Caco-2 (cell line): ENCODE measurements around the gene PIM1. TPM values are rescaled to one million over a fixed set of nuclear protein-coding genes. Genes with fewer than 3 reads are reported as not detected.

Source experiments
- BruUV-seq: library from RNA; stranded (reverse); fragments of 400-500 nt; replicated peaks from 2 replicates; lab custom pipeline; 2021; lab: Mats Ljungman, UMichigan
- CTCF ChIA-PET: fragments of 300-600 bp; sonication (Branson Sonifier 250); formaldehyde crosslinking; loops from one replicate; lab custom pipeline; 2022; ENCODE audit warnings: antibody characterized with exemption; lab: Charles Lee
- POLR2A ChIA-PET: fragments of 300-600 bp; sonication (Branson Sonifier 250); formaldehyde crosslinking; loops from one replicate; lab custom pipeline; 2022; ENCODE audit warnings: antibody characterized with exemption; lab: Charles Lee
- DNase-seq, 2 experiments: peaks; one replicate each; pipeline versions ENCODE4 v3.0.0 to v3.0.0-alpha.2; 2020 to 2022
- H3K27me3 ChIP-seq: replicated peaks from 2 replicates; pipeline ENCODE4 v1.6.0; 2011; ENCODE audit warnings: low read length; ENCODE audit not compliant: control insufficient read depth, insufficient read depth
- H3K36me3 ChIP-seq: 2 replicates; pipeline ENCODE4 v1.5.1; 2011; ENCODE audit warnings: low read length; ENCODE audit not compliant: control insufficient read depth, insufficient read depth
- H3K4me1 ChIP-seq: fragments of 250-450 bp; sonication (Bioruptor Pico); 2 replicates; pipeline ENCODE4 v1.5.1; 2020; ENCODE audit warnings: mild to moderate bottlenecking
- H3K4me3 ChIP-seq: 2 replicates; pipeline ENCODE4 v1.5.1; 2011; ENCODE audit warnings: low read depth, mild to moderate bottlenecking, control low read depth, low read length
- H3K9me3 ChIP-seq: fragments of 250-450 bp; sonication (Bioruptor Pico); 2 replicates; pipeline ENCODE4 v1.5.1; 2020; ENCODE audit warnings: mild to moderate bottlenecking, moderate library complexity
- H3K27ac Mint-ChIP-seq: one replicate; pipeline ENCODE4 v1.8.0; 2022; ENCODE audit warnings: mixed read lengths; ENCODE audit not compliant: unreplicated experiment
- H3K27me3 Mint-ChIP-seq: one replicate; pipeline ENCODE4 v1.8.0; 2022; ENCODE audit warnings: mixed read lengths; ENCODE audit not compliant: insufficient read depth, unreplicated experiment
- H3K36me3 Mint-ChIP-seq: one replicate; pipeline ENCODE4 v1.8.0; 2022; ENCODE audit warnings: mild to moderate bottlenecking, mixed read lengths; ENCODE audit not compliant: insufficient read depth, unreplicated experiment
- H3K4me1 Mint-ChIP-seq: one replicate; pipeline ENCODE4 v1.8.0; 2022; ENCODE audit warnings: low read depth, mixed read lengths; ENCODE audit not compliant: unreplicated experiment
- H3K4me3 Mint-ChIP-seq: one replicate; pipeline ENCODE4 v1.8.0; 2022; ENCODE audit warnings: mild to moderate bottlenecking, moderate library complexity, mixed read lengths; ENCODE audit not compliant: unreplicated experiment
- H3K9me3 Mint-ChIP-seq: one replicate; pipeline ENCODE4 v1.8.0; 2022; ENCODE audit warnings: mixed read lengths; ENCODE audit not compliant: unreplicated experiment
- intact Hi-C: fragments of 100-400 bp; cut with micrococcal nuclease; formaldehyde crosslinking; loops from one replicate; pipeline ENCODE4 v1.10.0; 2022; ENCODE audit not compliant: unreplicated experiment
- total RNA-seq: library from RNA; stranded (reverse); gene quantifications from 2 replicates; pipeline ENCODE4 v1.2.3, GENCODE V29; 2022
- TF ChIP-seq, protein P1 (sequence below), 2 experiments: fragments of 200-600 bp in 1 of 2; IDR thresholded peaks; 1 replicate in 1 of 2; 2 replicates in 1 of 2; pipeline versions ENCODE4 v1.5.1 to v1.8.0; 2011 to 2022; ENCODE audit warnings: antibody characterized with exemption in 1 of 2, control low read depth in 1 of 2, inconsistent platforms in 1 of 2, low read depth in 1 of 2, low read length in 1 of 2, mild to moderate bottlenecking in 1 of 2, moderate library complexity in 1 of 2; ENCODE audit not compliant: insufficient read depth in 1 of 2, severe bottlenecking in 1 of 2, unreplicated experiment in 1 of 2

The PIM1 gene
- total RNA-seq, 1 experiment from 2014 or later: 48.3 TPM

DNA sequence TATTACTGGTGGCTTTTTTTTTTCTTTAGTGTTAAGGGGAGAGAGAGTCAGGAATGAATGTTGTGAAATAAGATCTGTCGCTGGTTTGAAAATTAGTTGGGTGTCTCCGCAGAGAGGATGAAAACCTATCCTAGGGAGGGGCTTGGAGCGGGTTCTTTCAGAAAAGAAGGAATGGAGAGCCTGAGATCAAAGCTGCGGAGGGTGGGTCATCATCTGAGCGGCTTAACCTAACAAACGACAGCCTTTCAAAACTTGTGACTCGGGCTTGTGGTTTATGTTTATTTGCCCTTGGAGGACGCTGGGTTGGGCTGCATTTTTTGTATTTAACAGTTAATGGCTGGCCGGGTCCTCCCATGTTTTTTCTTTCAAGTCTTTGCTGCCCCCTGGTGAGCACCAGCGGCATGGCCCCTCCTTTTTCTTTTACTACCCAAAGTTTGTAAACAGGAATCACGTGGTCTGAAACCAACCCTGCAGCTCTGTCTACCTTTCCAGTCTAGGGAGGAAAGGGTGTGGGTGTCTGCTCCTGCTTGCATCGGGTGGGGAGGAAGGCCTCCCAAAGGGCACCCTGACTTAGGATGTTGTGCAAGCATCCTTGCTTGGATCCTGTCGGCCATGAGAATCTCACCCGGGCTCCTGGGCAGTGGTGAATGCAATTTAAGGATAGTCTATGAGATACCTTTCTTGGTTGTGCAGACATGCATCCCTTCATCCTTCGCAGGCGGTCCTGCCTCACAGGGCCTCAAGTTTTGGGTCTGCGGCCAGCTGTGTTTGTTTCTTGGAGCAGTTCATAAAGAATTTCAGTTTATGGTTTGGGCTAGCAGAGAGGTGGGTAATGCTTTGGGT, 2.2 kb downstream of the PIM1 start:
- POLR2A ChIA-PET: interaction anchor here (0.6 to 3.4 kb wide), 10 partner anchors 15 to 104 kb away, joined by 3 to 28 read pairs (median 4); no protein-coding TSS in a partner anchor

DNA sequence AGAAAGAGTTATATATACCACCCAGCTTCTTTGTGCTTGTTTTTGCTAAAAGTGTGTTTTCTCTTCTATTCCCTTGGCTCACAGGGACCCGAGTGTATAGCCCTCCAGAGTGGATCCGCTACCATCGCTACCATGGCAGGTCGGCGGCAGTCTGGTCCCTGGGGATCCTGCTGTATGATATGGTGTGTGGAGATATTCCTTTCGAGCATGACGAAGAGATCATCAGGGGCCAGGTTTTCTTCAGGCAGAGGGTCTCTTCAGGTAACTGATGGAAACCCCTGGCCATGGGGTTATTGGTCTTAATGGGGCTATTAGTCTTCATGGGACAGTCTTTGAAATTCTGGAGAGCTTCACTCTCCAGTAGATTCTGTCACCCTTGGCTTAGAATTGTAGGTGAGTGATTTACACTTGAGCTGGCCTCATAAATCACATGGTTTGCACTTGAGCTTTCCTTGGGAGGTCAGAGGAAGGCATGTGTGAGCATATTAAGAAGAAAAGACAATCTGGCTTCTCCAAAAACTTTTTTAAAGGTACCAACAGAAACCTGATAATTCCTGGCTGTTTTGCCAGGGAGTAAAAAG, 3.0 kb downstream of the PIM1 start:
- CTCF ChIA-PET: interaction anchor here (0.6 to 3.3 kb wide), 7 partner anchors 37 to 155 kb away, joined by 4 to 19 read pairs (median 6); no protein-coding TSS in a partner anchor
- intact Hi-C loops: loop anchor here (1.0 kb wide), 8 partner anchors 37 to 155 kb away; no protein-coding TSS in a partner anchor
- no peak overlapping the region for H3K27ac Mint-ChIP-seq
- H3K9me3 Mint-ChIP-seq: no peaks in the 10 kb centered on the region
- H3K36me3 Mint-ChIP-seq: peaks cover 70% of the 10 kb centered on the region
- POLR2A ChIA-PET: interaction anchor here (0.9 to 2.5 kb wide), 3 partner anchors 35 to 47 kb away, joined by 3 to 28 read pairs (median 4); no protein-coding TSS in a partner anchor
- Histone ChIP-seq H3K4me3 (no peak overlapping the region), H3K36me3 (peaks cover 6% of the 10 kb centered on the region), H3K4me1 (peaks cover 9% of the 10 kb centered on the region), H3K27me3 (no peaks in the 10 kb centered on the region), H3K9me3 (no peaks in the 10 kb centered on the region)
- DNase-seq: no peak
- H3K4me1 Mint-ChIP-seq: peaks cover 11% of the 10 kb centered on the region
- BruUV-seq: no TSS peak
- TF ChIP-seq, protein P1, sequence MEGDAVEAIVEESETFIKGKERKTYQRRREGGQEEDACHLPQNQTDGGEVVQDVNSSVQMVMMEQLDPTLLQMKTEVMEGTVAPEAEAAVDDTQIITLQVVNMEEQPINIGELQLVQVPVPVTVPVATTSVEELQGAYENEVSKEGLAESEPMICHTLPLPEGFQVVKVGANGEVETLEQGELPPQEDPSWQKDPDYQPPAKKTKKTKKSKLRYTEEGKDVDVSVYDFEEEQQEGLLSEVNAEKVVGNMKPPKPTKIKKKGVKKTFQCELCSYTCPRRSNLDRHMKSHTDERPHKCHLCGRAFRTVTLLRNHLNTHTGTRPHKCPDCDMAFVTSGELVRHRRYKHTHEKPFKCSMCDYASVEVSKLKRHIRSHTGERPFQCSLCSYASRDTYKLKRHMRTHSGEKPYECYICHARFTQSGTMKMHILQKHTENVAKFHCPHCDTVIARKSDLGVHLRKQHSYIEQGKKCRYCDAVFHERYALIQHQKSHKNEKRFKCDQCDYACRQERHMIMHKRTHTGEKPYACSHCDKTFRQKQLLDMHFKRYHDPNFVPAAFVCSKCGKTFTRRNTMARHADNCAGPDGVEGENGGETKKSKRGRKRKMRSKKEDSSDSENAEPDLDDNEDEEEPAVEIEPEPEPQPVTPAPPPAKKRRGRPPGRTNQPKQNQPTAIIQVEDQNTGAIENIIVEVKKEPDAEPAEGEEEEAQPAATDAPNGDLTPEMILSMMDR (IDR thresholded peaks at IDR 0.05; ENCODE audit: insufficient read depth in 1 of 2, low read depth in 1 of 2, low read length in 1 of 2, severe bottlenecking in 1 of 2, unreplicated experiment in 1 of 2): no peak
- H3K27me3 Mint-ChIP-seq: no peaks in the 10 kb centered on the region
- no peak overlapping the region for H3K4me3 Mint-ChIP-seq

More for the DNA sequence above, 2.2 kb downstream of the PIM1 start:
- BruUV-seq: TSS peak; percentile 35
- Mint-ChIP-seq H3K27me3 (no peaks in the 10 kb centered on the region), H3K4me3 (peak overlapping the region; percentile 88), H3K9me3 (no peaks in the 10 kb centered on the region), H3K27ac (peak overlapping the region; percentile 95), H3K36me3 (peaks cover 67% of the 10 kb centered on the region), H3K4me1 (peaks cover 14% of the 10 kb centered on the region)
- intact Hi-C loops: loop anchor here (1.0 kb wide), 8 partner anchors 38 to 154 kb away; no protein-coding TSS in a partner anchor
- peak; percentile 94 for DNase-seq
- Histone ChIP-seq H3K27me3 (no peaks in the 10 kb centered on the region), H3K36me3 (peaks cover 6% of the 10 kb centered on the region), H3K9me3 (no peaks in the 10 kb centered on the region), H3K4me1 (peaks cover 10% of the 10 kb centered on the region), H3K4me3 (peak overlapping the region; percentile 82)
- TF ChIP-seq, protein P1 (IDR thresholded peaks at IDR 0.05; ENCODE audit: insufficient read depth in 1 of 2, low read depth in 1 of 2, low read length in 1 of 2, severe bottlenecking in 1 of 2, unreplicated experiment in 1 of 2): peak; percentile 90 to 92
- CTCF ChIA-PET: interaction anchor here (0.6 to 3.3 kb wide), 17 partner anchors 36 to 321 kb away, joined by 3 to 19 read pairs (median 6); no protein-coding TSS in a partner anchor
